ENCODE results near the gene KIAA1328.

The KIAA1328 gene

GRCh38 chr18:37276111-37276890, 447.4 kb downstream of the KIAA1328 start:
- peaks cover 0 to 5% (median 0%) of the 10 kb centered on the region in 4 donors for H3K4me1 ChIP-seq
- H3K36me3 ChIP-seq = no peaks in the 10 kb centered on the region
- H3K9me3 ChIP-seq = peaks cover 0 to 8% (median 0%) of the 10 kb centered on the region in 3 donors
- H3K27me3 ChIP-seq = peaks cover 0 to 71% of the 10 kb centered on the region in 2 donors
- intact Hi-C loops (cut with DNase I; ENCODE audit: low total_unique reads) = no loop called here
- DNase-seq = no peak
- H3K4me3 ChIP-seq = no peak overlapping the region
- no peak overlapping the region for H3K27ac ChIP-seq
- TF ChIP-seq CTCF (IDR thresholded peaks at IDR 0.05) = no peak

GRCh38 chr18:37277804-37278203, 448.9 kb downstream of the KIAA1328 start:
- Histone ChIP-seq H3K4me1 (peaks cover 0 to 5% (median 0%) of the 10 kb centered on the region in 4 donors), H3K27ac (no peak overlapping the region), H3K4me3 (no peak overlapping the region), H3K27me3 (peaks cover 0 to 74% of the 10 kb centered on the region in 2 donors), H3K9me3 (peaks cover 0 to 8% (median 0%) of the 10 kb centered on the region in 3 donors), H3K36me3 (no peaks in the 10 kb centered on the region)
- intact Hi-C loops (cut with DNase I; ENCODE audit: low total_unique reads) = no loop called here
- DNase-seq = no peak
- TF ChIP-seq CTCF (IDR thresholded peaks at IDR 0.05) = no peak
